VCaP (cell line): Measurements from ENCODE around the gene CCNF.

Source experiments
- H3K27ac ChIP-seq: fragments of 450-650 bp; 2 replicates; pipeline ENCODE4 v1.5.1; 2017
- TF ChIP-seq, protein P1 (sequence below): fragments of 450-650 bp; conservative IDR thresholded peaks from 2 replicates; pipeline ENCODE4 v1.5.1; 2017; ENCODE audit warnings: mild to moderate bottlenecking, moderate library complexity

The CCNF gene

DNA sequence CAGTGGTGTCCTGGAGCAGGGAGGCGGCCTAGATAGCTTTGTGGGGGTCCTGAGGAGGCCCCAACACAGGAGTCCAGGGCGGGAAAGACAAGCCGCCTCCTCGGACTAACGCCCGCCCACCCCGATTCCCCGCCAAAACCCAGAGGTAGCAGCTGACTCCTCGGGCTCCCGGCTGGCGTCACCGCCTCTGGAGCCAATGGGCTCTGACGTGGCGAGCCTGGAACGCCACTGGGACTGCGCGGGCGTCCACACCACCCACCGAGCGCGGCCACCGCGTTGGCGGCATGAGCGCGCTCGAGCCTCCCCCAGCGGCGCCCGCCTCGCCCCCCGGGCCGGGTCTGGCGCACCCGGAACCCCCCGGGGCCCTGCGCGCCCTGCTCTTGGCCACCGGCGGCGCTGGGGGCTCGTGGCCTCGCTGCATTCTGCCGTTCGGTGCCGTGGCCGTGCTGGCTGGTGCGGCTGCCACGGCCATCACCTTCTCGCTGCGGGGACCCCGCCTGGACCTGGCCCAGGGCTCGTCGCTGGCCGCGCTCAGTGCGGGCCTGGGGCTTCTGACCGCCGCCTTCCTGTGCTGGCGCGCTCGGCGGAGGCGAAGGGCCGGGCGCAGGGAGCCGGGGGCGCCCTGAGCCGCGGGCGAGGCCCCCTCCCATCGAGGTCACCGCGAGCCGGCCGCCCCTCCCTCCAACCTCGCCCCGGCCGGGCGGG lies 38.4 kb downstream of the CCNF start:
- peak overlapping the region; percentile 81 for H3K27ac ChIP-seq
- TF ChIP-seq, protein P1, sequence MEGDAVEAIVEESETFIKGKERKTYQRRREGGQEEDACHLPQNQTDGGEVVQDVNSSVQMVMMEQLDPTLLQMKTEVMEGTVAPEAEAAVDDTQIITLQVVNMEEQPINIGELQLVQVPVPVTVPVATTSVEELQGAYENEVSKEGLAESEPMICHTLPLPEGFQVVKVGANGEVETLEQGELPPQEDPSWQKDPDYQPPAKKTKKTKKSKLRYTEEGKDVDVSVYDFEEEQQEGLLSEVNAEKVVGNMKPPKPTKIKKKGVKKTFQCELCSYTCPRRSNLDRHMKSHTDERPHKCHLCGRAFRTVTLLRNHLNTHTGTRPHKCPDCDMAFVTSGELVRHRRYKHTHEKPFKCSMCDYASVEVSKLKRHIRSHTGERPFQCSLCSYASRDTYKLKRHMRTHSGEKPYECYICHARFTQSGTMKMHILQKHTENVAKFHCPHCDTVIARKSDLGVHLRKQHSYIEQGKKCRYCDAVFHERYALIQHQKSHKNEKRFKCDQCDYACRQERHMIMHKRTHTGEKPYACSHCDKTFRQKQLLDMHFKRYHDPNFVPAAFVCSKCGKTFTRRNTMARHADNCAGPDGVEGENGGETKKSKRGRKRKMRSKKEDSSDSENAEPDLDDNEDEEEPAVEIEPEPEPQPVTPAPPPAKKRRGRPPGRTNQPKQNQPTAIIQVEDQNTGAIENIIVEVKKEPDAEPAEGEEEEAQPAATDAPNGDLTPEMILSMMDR: no peak

DNA sequence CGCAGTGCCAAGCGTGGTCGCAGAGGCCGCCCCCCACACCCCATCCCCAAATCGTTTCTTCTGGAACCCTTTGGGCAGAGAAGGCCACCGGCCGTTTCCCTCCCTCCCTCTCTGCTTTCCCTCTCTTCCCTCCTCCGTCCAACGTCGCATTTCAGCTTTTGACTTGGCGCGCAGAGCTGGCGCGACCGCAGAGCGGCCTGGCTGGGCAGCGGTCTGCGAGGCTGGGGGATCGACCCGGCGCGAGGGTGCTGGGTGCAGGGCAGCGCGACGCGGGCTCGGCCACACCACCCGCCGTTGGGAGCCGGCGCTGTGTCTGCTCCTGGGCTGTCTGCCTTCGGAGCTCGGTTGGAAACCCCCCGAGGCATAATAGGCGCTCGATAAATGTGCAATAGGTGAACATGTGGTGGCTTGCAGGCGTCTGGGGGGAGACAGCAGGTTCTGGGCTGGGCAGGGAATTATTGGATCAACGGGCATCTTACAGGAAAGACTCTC lies 39.0 kb downstream of the CCNF start:
- TF ChIP-seq, protein P1: no peak
- H3K27ac ChIP-seq: peak overlapping the region; percentile 81

DNA sequence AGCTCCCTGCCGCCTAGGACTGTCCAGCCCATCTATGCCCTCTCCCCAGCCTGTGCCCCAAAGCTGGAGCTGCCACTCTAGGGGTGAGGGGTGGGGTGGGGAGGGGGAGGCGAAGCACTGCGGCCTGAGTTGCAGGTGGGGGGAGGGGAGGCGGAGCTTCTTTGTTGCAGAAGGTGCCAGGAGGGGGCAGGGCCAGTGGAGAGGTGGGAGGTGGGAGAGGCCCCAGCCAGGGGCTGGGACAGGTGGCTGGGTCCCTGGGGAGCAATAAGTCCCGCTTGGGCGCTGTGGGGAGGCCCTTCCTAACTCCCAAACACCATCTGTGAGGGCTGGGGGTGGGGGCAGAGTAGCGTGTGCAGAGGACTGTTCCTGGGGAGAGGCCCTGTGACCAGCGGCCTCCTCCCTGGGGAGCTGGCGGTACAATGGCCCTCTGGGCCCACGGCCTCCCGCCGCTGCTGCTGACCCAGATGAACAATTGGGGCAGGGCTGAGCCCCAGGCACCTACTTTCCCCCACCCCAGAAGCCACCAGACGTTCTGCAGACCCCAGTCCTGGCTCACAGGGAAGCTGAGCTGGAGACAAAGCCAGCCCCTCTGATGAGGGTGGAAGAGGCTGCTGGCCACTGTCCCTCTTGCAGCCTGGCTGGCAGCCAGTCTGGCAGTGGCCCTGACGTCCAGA lies 39.6 kb downstream of the CCNF start:
- TF ChIP-seq, protein P1: no peak
- H3K27ac ChIP-seq: peak overlapping the region; percentile 81

DNA sequence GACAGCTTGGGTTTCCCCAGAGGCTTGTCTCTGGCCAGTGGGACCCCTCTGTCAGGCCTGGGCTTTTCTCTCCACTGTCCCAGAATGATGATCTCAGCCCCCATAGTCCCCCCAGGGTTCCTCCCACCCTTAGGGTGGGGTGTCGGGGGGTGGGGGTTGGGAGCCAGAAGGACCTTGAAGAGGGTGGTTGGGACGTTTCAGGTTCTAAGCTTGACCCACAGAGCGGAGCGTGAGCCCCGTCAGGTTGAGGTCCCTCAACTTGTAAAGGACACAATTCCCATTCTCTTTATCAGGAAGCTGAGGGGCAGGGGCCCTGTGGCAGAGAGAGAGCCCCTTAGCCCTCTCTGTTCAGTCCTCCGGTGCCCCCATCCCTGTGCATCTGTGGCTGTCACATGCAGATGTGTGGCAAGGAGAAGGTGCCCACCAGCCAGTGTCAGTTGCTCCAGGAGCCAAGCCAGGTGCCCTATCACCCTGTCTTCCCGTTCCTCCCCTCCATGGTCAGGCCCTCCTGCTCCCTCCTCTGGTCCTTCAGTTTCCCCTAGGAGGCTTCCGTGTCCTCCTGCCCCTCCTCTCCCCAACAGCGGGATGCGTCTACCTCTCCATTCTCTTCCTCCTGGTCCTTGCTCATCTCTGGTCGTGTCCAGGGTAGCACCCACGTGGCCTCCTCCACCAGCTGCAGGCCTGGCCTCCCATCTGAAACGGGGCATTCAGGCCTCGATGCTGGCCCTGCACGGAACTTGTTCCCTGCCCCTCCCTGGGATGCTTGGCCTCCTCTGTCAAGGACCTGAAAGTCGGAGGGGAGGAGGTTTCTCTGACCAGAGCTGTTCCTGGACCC lies 40.4 kb downstream of the CCNF start:
- TF ChIP-seq, protein P1: no peak
- H3K27ac ChIP-seq: peak overlapping the region; percentile 81

DNA sequence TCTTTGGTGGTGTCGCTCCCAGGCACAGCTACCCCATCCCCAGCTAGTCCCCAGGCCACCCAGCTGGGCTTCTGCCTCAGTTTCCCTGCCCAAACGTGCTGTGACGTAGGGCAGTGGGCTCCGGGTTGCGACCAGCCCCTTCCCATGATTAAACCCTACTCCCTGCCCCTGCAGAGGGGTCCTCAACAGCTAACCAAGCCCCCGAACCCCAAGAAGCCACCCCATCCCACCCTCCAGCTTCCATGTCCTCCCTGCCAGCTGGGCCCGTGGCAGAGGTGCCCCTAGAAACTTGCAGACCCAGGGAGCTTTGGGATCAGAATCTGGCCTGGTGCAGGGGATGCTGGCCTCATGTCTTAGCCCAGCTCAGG lies 41.0 kb downstream of the CCNF start:
- H3K27ac ChIP-seq: no peak overlapping the region
- TF ChIP-seq, protein P1: no peak

DNA sequence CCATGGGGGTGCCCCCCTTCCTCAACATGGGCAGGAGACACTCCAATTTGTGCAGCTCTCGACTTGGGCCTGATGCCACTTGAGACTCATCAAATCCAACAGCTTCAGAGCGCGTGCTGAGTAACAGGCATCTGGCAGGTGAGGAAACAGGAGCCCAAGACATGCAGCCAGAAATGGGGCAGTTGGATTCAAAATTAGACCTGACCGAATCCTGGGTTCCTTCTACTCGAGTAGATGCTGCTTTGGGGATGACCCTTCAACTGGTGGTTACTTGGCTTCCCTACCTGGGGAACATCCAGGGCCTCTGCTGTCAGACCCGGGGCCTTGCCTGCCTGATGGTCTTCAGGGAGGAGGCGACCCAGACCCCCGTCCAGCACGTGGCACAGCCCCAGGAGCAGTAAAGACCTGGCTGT lies 41.4 kb downstream of the CCNF start:
- peak overlapping the region; percentile 45; the same call in 1 of the 2 replicates for H3K27ac ChIP-seq
- TF ChIP-seq, protein P1: no peak
